Activated gamma-delta T cell treated with Interleukin-2 at 50 U/mL for 16 hours (primary cell): ENCODE measurements around the gene OSBPL3.
A peak's percentile ranks its signal among the peaks of the same experiment; 100 is the strongest.

Experiments used
- DNase-seq: peaks from one replicate; pipeline ENCODE4 v3.0.0-alpha.2; 2020

Gene OSBPL3

DNA sequence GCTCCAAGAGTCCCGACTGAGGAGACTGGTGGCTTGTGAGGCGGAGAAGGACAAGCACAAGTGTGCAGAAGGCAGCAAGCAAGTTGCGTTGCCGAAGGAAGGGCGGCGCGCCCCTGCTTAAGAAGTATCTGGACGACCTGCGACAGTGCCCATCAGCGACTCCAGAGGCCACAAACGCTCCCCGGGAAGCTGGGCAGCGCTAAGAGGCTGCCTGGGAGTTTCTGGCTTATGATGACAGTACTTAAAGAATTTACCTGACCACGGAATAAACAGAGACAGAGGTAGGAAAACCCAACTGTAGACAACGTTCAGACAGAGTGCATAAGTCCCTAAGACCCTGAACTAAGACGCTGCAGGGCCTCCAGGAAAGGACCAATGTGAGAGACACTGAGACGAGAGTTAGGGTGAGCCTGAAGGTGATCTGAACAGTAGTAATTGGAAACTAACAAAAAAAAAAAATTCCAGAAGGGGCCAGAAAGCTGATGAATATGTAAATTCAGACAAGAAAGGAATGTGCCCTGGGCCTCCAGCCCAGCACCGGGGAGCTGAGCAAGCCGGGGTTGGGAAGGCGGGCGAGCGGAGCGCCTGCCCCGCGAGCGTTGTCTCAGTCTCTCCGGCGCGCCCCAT lies 1.0 kb downstream of the OSBPL3 start:
- DNase-seq = no peak

DNA sequence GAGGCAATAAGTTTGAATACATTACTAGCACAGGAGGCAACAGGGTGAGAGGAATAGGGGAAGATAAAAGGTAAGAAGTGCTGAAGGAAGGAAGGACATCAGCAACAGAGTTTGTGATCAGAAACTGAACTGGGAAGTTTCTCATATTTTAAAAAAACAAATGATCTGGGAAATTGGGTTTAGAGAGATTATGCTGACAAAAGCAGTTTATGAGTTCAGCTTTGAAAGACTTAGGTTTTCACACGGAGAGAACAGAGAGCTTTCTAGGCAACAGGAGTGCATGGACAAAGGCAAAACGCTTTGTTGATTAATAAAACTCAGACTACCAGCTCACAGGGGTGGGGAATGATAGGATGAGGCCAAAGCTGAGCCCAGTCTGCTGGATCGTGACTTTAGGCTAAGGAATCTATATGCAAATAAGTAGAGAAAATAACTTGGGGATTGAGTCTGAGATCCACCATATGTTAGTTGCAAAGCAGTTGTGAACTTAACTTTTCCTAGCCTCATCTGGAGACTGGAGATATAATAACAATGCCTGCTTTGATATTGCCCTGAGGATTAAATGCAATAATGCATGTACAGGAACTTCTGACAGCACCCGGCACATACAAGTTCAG lies 4.2 kb downstream of the OSBPL3 start:
- no peak for DNase-seq

DNA sequence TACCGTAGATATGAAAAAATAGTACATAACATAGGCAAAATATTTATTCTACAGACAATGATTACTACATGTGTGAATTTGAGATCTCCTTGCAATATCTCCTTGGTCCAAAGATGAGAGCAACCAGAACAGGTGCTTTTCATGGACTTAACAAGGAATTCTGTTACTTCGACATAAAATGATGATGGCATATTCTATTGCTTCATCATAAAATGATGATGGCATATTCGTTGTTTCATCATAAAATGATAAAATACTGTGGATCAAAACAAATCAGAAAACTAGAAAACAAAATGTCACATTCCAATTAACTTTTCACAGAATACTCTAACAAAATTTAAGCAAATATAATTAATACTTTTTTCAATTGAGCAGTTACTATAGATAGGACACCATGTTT lies 4.8 kb downstream of the OSBPL3 start:
- DNase-seq = no peak

DNA sequence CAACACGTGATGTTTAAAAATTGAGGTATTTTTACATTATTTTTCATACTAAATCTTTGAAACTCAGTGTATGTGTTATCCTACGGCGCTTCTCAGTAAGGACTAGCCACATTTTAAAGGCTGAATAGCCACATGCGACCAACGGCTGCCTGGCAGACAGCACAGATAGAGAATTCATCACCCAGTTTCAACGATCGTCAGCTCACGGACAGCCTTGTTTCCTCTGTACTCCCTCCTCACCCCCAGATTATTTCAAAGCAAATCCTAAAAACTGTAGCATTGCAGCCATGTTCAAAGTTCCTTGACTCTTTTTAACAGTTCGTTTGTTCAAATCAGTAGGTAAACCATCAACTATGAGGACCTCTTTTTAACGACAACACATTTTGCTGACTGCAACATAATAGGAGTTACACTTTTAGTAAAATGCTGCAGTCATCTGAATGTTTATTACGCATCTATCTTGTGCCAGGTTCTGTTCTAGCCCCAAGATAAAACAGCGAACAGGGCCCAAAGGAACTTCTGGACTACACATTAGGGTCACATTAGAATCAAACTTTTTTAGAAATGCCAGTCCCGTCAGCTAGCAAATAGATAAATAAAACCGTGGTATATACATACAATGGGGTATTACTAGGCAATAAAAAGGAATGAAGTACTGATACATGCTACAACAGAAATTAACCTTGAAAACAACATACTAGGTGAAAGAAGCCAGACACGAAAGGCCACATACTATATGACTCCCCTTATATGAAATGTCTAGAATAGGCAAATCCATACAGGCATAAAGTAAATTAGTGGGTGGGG lies 5.7 kb downstream of the OSBPL3 start:
- no peak for DNase-seq

DNA sequence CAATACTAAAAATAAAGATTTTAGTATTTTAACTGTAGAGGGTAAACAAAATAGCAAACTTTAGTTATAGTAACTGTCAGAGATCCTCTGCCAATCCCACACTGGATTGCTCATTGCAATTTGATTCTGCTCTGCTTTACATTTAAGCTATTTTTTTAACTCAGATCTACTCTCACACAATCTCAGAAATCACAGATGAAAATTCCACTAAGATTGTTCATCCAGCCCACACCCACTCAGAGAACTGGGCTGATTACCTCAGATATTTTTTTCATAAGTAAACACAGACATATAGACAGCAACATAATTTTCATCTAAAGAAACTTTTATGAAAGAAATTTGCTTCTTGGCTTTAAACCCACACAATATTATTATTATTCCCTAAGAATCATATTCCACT lies 7.0 kb downstream of the OSBPL3 start:
- DNase-seq = no peak

DNA sequence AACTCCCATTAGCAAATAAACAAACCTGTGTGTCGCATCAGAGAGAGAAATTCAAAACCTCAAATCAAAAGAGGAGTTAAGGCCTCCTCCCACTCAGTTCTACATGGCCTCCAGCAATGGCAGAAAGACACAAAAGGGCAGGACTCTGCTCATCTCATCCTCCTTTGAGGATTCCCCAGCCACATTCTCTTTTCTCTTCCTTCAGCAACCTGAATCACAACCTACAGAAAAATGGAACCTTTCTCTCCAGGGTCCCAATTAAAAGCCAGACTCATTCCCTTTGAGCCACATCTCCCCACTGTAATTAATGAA lies 7.9 kb downstream of the OSBPL3 start:
- no peak for DNase-seq

DNA sequence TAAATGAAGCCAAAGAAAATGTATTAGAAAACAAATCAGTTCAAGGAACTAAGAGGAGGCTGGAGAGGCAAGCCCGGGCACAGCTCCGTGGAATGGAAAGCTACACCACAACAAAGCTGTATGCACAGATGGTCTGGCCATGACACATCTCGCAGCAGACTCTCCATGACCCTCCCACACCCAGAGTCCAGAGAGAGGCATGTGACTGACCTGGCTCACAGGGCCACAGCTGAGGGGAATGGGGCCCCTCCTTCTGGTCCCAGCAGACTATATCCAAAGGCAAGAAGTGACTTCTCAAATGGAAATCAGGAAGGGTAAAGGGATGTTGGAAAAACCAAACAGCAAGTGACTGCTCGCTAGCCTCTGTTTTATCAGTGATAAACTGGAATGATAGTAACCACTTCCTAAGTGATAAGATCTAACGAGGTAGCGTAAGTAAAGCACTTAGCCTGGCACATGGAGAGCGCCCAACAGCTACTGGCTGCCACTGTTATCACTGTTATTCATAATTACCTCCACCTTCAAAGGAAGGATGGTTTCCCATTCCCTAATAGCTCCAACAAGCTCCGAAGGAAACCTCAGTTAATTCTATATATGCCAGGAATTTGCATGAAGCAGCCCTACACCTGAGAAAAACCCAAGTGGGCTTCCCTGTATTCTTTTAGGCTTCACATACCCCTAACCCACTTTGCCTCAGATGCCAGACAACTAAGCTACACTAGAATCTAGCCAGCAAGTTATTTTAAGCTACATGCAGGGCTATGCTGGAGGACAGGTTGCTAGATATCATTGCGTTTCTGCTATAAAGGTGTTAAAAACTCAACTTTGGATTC lies 8.4 kb downstream of the OSBPL3 start:
- no peak for DNase-seq

DNA sequence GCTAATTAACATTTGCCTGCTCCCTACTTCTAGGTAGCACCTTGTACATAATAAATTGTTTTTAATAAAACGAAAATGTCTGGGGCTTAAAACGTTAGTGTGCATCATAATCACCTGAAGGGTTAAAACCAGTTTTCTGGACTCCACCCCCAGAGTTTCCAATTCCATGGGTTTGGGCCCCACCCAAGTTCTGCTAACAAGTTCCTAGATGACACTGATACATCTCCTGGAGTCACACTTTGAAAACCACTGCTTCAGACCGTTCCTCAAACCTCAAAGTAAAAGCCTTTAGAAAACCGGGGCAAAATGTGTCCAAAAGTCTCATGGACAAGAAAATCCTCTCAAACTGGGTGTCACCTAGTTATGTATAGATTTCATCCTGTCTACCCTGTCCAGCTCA lies 9.3 kb downstream of the OSBPL3 start:
- DNase-seq = no peak

DNA sequence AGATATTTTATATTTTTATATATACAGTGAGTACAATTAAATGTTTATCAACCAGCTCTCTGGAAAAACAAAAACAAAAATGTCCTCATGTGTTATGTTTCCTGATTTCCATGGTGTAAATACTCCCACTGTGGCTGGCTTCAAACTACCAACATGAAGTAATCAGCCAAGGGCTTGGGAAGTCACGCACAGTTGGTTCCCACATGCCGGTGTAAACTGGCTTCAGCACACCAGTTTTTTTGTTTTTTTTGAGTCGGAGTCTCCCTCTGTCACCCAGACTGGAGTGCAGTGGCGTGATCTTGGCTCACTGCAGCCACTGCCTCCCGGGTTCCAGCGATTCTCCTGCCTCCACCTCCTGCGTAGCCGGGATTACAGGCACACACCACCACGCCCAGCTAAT lies 11.8 kb downstream of the OSBPL3 start:
- DNase-seq = no peak

DNA sequence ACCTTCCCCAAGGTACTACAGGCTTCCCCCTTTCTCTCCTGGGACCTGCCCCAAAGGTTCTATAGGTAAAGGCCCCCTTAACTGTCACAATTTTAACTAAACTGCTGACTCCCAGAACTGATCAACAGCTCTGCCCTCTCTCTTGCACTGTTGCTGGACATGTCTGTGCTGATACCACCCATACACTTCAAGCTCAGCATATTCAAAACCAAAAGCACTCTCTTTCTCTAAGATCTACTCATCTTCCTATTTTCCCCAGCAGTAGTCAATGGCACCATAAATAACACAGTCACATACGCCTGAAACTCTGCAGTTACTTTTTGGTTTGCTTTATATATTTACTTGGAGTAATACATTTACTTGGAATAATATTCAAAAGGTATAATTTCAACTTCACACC lies 12.3 kb downstream of the OSBPL3 start:
- no peak for DNase-seq

DNA sequence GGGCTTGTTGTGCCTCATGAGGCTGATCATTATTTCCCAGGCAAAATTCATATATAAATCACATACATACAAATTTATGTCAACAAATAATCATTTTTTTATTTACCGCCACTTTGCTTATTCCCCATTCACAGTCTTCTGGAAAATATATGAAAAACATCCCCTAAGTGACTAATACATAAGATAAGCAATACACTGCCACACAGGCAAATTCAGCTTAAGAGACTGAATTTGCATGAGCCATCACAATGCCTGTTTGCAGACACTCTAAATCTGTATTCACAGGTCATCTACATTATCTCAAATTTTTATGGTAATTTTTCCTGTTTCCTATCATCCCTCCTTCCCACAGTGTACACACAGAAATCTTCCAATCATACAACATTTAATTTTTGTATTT lies 13.2 kb downstream of the OSBPL3 start:
- DNase-seq = no peak

DNA sequence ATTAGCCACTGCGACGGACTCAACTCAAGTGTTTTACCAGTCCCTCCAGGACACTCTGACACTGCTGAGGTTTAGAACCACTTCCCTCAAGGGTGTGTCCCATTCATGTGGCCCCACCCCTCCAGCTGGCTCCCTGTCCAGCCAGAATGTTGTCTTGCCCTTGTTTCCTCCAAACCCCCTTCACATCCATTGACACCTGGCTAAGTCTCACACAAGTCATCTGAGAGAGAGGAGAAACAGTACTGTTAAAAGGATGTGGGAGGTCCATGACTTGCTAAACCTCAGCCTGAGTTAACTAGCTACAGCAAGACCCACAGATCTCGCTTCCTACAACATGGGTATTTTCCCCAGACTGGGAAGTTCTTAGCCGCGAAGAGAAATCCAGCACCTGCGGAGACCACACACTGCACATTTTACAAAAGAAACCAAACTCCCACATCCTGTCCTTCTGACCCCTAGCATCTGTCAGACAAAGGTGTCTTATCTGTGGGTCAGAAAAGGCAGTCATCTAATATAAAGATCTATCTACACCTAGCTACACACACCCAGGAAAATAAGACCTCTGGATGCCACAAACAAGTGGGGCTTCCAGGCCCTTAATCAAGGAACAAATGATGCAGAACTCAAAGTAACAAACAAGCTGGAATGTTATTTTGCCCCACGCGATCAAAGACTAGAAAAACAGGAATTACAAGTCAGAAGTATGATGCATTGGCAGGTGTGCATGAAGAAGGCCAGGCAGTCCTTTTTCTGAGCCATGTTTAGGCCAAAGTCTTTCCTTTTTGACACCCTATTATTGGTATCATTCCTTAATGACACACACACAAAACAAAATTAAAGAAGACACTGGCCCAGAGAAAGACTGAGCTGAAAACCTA lies 13.9 kb downstream of the OSBPL3 start:
- DNase-seq = peak; percentile 65

DNA sequence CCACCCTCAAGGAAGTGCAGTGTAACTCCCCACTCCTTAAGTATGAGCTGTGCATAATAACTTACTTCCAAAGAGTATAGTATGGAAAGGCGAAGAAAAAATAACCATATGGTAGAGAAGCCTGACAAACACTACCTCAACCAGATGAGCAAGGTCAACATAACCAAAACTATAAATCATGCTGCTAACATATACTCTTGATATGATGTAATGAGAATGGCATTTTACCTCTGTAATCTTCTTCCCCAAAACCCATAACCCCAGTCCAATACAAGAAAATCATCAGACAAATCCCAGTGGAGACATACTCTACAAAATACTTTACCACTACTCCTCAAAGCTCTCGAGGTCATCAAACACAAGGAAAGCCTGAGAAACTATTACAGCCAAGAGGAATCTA lies 15.8 kb downstream of the OSBPL3 start:
- no peak for DNase-seq

DNA sequence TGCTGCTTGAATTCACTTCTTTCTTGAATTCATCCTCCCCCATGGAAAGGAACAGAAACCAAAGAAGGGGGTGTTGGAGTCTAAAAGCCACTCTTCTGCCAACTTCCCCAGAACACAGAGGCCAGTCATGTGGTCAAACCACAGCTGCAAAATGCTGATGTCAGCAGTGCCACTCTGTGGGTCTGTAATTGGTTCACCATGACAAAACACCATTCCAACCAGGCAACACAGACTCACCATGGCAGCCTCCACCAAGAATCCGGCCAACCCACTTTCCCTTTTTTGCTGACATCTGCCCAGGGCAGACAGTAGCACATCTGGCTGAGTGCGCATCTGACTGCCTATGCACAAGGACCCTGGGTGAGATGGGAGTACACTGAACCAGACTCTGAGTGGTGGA lies 16.8 kb downstream of the OSBPL3 start:
- peak; percentile 31 for DNase-seq

DNA sequence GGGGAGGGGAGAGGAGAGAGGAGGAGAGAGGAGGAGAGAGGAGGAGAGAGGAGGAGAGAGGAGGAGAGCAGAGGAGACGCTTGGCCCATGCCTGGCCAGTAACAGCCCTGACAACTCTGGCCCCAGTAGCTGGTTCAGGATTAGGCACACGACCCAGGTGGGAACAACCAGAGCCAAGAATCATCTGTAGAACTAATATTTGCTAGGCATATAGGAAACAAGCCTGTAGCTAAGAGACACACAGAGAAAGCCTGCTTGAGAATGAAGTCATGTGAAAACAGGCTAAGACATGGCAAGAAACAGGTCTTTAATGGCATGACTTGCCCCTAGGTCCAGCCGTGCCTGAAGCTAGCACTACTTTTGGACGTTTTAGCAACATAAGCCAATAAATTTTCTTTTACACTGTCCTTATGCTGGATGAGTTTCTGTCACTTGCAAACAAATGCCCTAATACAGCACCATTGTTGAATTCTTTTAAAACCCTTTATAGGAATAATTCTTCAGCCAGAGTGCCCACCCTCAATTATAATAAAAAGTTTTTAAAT lies 17.5 kb downstream of the OSBPL3 start:
- DNase-seq = no peak

DNA sequence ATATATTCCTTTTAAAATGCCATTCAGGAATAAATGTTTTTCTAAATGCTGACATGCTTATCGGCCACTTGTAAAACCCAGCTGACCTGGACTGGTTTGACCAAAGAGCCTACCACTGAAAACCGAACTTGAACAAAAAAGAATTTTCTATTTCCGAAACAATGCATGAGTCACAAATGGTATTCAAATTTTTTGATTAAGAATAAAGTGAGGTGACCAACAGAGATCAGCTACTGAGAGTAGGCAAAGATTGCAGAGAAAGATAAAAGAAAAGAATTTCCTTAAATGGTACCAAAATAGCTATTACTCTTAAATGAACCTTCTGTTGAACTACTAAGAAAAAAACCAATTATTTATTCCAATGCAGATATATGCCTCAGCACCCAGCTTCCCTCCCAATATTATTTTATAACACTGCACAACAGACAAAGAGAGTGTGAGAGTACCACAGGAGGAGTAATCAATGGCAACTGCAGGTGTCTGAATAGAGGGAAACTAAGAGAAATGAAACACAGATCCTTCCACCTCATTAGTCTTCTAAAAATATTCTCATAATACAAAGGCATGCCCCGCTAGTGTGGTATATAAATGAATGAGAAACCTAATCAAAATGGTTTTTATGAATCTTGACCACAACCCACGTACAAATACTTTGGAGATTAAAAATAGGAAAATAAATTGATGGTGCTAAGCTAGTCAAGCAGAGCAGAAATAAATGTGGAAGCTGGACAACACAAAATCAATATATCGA lies 20.1 kb downstream of the OSBPL3 start:
- no peak for DNase-seq

DNA sequence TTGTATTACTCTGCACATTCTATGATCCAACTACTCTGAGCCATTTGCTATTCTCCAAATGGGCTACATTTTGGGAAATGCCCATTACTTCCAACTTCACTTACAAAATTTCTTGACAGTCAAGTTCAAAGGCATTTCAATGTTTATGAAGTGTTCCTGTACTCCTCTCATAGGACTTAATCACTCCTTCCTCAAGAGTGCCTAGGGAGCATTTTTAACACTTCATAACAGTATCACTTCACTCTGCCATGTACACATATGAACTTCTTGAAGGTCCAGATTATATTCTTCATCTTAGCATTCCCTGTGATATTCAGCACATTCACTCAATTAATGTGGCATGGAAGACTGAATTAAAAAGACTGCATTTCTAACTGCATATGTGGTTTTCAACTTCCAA lies 21.6 kb downstream of the OSBPL3 start:
- DNase-seq = no peak

DNA sequence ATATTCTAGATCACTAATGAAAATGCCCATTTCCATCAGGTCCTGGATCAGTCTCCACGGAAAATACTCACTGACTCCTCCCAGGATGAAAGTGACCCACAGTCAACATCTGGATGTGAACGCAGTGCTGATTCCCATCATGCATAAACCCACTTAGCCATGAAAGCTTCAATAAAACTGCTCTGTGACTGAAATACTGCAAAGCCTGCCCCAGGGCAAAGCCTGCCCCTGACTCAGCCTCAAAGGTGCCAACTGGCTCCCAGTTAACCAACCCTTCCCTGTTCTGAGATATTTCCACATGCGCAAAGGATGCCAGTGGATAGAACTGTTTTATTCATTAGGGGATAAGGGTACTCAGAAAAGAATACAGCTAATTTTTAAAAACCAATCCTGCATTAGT lies 24.0 kb downstream of the OSBPL3 start:
- DNase-seq = no peak

DNA sequence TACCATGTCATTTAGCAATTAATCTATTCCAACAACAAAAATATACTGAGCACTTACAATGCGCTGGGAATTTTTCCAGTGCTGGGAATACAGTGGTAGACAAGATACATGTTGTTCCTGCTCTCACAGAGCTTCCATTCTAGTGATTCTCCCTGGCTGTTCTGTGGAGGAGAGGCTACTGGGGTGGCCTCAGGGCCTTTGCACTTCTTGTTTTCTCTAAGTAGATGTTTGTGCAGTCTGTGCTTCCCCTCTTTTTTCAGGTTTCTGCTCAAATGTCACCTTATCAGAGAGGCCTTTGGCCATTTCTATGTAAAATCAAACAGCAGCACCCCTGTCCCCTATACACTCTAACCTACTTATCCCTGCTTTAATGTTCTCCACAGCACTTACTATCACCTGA lies 24.7 kb downstream of the OSBPL3 start:
- no peak for DNase-seq

DNA sequence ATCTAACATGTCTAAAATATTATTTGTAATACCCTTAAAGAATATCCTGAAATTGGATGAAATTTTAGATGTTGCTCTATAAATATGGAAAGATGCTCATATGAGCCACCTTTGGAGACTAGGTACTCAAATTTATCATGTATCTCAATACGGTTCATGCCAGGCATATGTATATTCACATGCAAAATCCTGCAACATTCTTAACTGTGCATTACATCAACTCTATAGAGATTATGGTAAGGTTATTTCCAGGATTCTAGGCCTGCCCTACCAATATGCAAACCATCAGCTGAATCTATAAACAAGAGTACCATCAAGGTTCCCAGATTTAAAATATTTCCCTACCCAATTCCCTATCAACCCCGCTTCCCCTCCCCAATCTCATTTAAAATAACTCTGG lies 27.5 kb downstream of the OSBPL3 start:
- no peak for DNase-seq

DNA sequence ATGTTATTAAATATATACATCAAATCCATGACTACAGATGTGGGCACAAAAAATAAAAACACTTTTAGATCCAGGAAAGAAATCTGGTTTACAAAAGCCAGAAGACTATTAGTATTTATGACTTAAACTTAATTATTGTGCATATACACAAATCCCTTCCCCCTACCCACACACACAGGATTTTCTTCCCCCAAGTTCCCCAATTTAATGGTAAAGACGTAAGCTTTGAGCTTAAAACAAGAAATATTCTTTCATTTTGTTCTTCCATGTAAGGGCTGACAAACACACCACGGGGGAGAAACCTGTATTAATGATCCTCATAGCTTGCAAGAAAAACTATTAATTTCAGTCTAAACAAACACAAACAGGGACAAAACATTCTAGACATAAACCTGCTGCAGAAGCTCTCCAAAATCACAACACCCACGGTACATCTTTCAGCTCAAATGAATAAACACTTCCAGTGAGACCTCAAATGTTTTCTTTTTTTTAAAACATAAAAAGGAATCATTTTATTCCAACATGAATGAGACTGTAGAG lies 28.5 kb downstream of the OSBPL3 start:
- DNase-seq = no peak
